Mononuclear cell (primary cell): ENCODE results near the gene PRR23B. TPM values are rescaled to one million over a fixed set of nuclear protein-coding genes. Genes with fewer than 3 reads are reported as not detected.

Experiments
- H3K27me3 ChIP-seq: 2 replicates; pipeline ENCODE4 v1.6.0; 2011; ENCODE audit warnings: low read length, control low read depth; ENCODE audit not compliant: insufficient read depth
- H3K4me1 ChIP-seq: 2 replicates; pipeline ENCODE4 v1.5.1; 2011; ENCODE audit warnings: mild to moderate bottlenecking, low read length, control low read depth; ENCODE audit not compliant: insufficient read depth
- H3K4me3 ChIP-seq: 2 replicates; pipeline ENCODE4 v1.5.1; 2011; ENCODE audit warnings: mild to moderate bottlenecking, low read length, moderate library complexity
- H3K9me3 ChIP-seq: 2 replicates; pipeline ENCODE4 v1.5.1; 2011; ENCODE audit warnings: low read depth, mild to moderate bottlenecking, control low read depth, low read length
- total RNA-seq: library from RNA; depleted of rRNA; stranded (reverse); fragments of >200 nt; gene quantifications from one replicate; pipeline ENCODE4 v1.2.3, GENCODE V29; 2012

The PRR23B gene
- total RNA-seq, 1 donor: not detected

DNA sequence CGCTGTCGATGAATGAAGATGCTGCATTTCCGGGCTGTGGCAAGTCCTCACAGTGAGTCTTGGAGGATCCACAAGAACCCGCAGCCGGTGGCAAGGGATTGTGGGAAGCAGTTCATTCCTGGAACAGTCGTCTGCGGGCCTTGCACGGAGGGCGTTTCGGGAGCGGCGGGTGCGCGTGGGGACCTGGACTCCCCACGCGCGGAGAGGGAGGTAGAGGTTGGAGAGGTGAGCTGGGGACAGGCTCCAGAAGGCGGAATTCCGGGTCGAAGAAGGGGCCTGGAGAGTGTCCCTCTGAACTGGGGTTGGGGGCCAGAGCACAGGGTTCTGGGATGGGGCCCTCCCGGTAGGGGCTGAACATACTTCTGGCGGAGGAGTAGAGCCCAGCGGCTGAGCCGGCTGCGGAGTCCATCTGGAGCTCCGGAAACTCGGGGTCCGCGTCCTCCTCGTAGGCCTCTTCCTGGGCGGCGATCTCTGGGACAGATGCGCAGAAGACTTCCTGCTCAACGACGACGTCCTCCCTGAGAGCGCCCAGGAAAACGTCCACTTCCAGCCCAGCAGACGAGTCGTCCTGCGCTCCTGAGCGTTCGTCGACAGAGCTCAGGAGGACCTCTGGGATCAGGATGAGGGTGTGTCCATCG, 15.3 kb downstream of the PRR23B start:
- Histone ChIP-seq H3K9me3 (no peaks in the 10 kb centered on the region), H3K27me3 (no peaks in the 10 kb centered on the region), H3K4me3 (no peak overlapping the region), H3K4me1 (no peaks in the 10 kb centered on the region)

DNA sequence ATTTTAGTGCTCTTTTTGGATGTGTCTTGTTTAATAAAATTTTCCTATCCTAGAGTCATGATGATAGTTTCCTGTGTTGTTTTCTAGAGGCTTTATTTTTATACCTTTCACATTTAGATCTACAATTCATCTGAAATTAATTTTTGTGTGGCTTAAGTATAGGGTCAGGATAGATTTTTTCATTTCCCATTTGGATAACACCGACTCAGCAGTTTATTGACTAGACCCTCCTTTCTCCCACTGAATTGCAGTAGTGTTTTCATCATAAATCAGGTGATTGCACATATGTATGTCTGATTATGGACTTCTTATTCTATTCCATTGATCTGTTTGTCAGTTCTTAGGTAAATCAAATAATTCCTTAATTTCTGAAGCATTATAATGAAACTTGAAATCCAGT, 25.0 kb downstream of the PRR23B start:
- H3K27me3 ChIP-seq: peaks cover 10% of the 10 kb centered on the region
- no peaks in the 10 kb centered on the region for H3K9me3 ChIP-seq
- no peaks in the 10 kb centered on the region for H3K4me1 ChIP-seq
- no peak overlapping the region for H3K4me3 ChIP-seq

- H3K9me3 ChIP-seq: no peaks in the 10 kb centered on the region
- H3K4me3 ChIP-seq: no peak overlapping the region
- no peaks in the 10 kb centered on the region for H3K4me1 ChIP-seq
- H3K27me3 ChIP-seq: no peaks in the 10 kb centered on the region
Measured at GRCh38 chr3:138987181-138987580, 33.5 kb downstream of the PRR23B start.

DNA sequence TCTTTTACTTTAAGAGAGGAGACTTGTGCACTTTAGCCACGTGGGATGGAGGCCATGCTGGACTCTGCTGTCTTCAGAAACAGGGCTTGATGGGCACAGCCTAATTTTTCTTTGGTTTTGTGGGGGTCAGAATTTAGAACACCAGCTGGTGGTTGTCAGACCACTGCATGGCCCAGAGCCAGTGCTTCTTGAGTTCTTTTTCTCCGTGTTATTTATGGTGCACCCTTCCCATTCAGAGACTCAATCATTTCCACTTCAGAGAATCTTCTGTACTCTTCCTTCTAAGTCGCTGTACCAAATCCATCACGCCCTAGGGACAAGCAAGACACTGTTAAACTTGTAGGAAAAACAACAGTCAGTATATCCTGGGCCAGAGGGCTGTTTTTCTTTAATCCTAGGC, 34.8 kb downstream of the PRR23B start:
- H3K4me1 ChIP-seq: no peaks in the 10 kb centered on the region
- no peaks in the 10 kb centered on the region for H3K9me3 ChIP-seq
- H3K27me3 ChIP-seq: no peaks in the 10 kb centered on the region
- no peak overlapping the region for H3K4me3 ChIP-seq

DNA sequence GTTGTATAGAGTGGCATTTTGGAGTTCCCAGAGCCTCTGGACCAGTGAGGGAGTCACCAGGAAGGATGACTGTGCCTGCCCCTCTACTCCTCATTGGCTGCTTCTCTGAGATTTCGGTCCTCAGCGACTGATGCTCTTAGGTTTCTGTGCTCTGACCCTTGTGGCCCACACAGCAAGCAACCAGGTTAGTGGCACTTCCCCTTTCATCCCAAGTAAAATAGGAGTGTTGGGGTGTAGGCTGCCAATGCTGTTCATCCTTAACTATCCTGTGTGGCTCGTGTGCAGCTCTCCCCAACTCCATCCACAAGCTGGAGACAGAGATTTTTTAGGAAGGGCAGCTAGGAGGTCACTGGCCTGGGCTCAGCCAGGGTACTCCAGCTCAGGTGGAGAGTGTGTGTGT, 35.9 kb downstream of the PRR23B start:
- no peaks in the 10 kb centered on the region for H3K9me3 ChIP-seq
- no peaks in the 10 kb centered on the region for H3K27me3 ChIP-seq
- H3K4me1 ChIP-seq: no peaks in the 10 kb centered on the region
- H3K4me3 ChIP-seq: no peak overlapping the region

DNA sequence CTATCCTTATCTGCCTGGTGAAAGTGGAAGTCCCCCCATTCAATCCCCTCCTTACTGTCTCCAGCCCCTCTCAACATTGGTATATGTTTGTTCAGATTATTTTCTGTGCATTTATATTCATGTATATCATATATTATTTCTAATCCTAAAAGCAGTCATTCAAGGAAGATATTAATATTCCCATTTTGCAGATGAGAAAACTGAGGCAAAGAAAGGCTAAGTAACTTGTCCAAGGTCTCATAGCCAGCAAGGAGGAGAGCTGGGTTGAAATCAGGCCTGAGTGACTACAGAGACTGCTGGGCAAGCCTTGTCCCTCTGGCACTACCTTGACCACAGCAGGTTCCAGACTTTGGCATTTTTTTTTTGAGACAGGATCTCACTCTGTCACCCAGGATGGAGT, 44.7 kb downstream of the PRR23B start:
- Histone ChIP-seq H3K4me1 (no peaks in the 10 kb centered on the region), H3K9me3 (no peaks in the 10 kb centered on the region), H3K4me3 (no peak overlapping the region), H3K27me3 (no peaks in the 10 kb centered on the region)

GRCh38 chr3:138975351-138975750, 45.4 kb downstream of the PRR23B start:
- H3K4me3 ChIP-seq: no peak overlapping the region
- H3K4me1 ChIP-seq: no peaks in the 10 kb centered on the region
- H3K9me3 ChIP-seq: no peaks in the 10 kb centered on the region
- H3K27me3 ChIP-seq: no peaks in the 10 kb centered on the region

GRCh38 chr3:138974462-138974861, 46.3 kb downstream of the PRR23B start:
- no peaks in the 10 kb centered on the region for H3K4me1 ChIP-seq
- no peak overlapping the region for H3K4me3 ChIP-seq
- H3K27me3 ChIP-seq: no peaks in the 10 kb centered on the region
- no peaks in the 10 kb centered on the region for H3K9me3 ChIP-seq

DNA sequence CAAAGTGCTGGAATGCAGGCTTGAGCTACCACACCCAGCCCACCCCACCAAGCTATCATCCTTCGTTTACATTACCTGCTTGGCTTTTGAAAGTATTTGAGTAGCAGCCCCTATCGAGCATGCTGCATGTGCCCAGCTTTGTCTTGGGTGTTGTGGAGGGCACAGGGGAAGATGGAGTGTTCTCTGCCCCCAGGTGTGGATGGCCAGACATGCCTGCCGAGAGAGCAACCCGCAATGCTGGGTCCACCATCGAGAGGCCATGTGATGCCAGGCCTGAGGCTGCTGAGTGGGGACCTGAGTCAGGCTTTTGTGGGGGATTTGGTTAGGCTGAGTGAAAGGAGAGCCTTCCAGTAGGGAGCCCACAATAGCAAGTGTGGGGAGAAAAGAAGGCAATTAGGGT, 47.8 kb downstream of the PRR23B start:
- Histone ChIP-seq H3K27me3 (no peaks in the 10 kb centered on the region), H3K4me1 (no peaks in the 10 kb centered on the region), H3K9me3 (no peaks in the 10 kb centered on the region), H3K4me3 (no peak overlapping the region)

DNA sequence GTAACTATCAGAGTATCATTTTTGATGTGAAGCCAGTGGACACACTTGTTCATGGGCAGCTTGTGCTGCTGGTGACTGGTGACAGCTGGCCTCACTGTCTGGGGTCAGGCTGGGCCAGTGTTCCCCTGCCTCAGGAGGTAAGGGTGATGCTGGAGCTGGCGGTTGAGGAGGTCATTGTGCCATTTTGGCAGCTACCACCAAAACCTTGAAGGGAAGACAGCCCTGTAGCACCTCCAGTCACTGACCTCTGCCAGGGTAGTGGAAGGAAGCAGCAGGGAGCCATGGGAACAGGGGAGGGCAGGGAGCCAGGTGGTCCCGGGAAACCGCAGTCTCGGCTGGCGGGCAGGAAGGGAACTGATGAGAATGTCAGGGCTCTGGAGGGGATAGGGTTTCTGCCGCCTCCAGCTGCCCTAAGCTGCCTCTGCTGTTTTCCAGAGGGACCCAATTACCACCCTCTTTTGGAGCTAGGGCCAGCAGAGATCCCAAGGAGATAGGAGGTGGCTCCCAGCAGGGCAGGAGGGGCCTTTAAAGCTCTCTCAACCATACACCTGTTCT, 48.9 kb downstream of the PRR23B start:
- Histone ChIP-seq H3K4me1 (no peaks in the 10 kb centered on the region), H3K27me3 (no peaks in the 10 kb centered on the region), H3K4me3 (no peak overlapping the region), H3K9me3 (no peaks in the 10 kb centered on the region)

Other genes with a start within 250 kb of the PRR23B start
- gene PIK3CB, start 186.0 kb downstream of the PRR23B start, total RNA-seq: 21.2 TPM
- gene FOXL2, start 73.8 kb downstream of the PRR23B start, total RNA-seq: not detected
- gene FOXL2NB, start 73.7 kb downstream of the PRR23B start, total RNA-seq: under 0.01 TPM
- not detected for gene PRR23A, start 14.7 kb downstream of the PRR23B start, total RNA-seq
- gene PRR23C, start 24.0 kb upstream of the PRR23B start, total RNA-seq: not detected